Effector memory CD8-positive, alpha-beta T cell (primary cell): ENCODE results near the gene CP.

Experiments
- ATAC-seq: fragments of 150-1000 bp; cut with Tn5 transposase; replicated peaks from 2 replicates; pipeline ENCODE4 v1.10.0; 2021; ENCODE audit warnings: mild to moderate bottlenecking, moderate library complexity
- DNase-seq, 3 experiments: peaks; one replicate each; pipeline ENCODE4 v3.0.0; 2021
- H3K27ac Mint-ChIP-seq, 2 donors: one replicate each; pipeline ENCODE4 v1.8.0; 2022; ENCODE audit warnings: mild to moderate bottlenecking in 2 of 2, mixed read lengths in 2 of 2, moderate library complexity in 2 of 2
- H3K27me3 Mint-ChIP-seq, 2 donors: one replicate each; pipeline ENCODE4 v1.8.0; 2022; ENCODE audit warnings: mixed read lengths in 2 of 2
- H3K36me3 Mint-ChIP-seq: one replicate; pipeline ENCODE4 v1.8.0; 2022; ENCODE audit warnings: mild to moderate bottlenecking, moderate library complexity, mixed read lengths; ENCODE audit not compliant: insufficient read depth
- H3K4me1 Mint-ChIP-seq, 2 donors: one replicate each; pipeline ENCODE4 v1.8.0; 2022; ENCODE audit warnings: low read depth in 2 of 2, mixed read lengths in 2 of 2
- H3K4me3 Mint-ChIP-seq, 2 donors: one replicate each; pipeline ENCODE4 v1.8.0; 2022; ENCODE audit warnings: mild to moderate bottlenecking in 2 of 2, mixed read lengths in 2 of 2, moderate library complexity in 2 of 2
- H3K9me3 Mint-ChIP-seq, 2 donors: one replicate each; pipeline ENCODE4 v1.8.0; 2022; ENCODE audit warnings: mixed read lengths in 2 of 2

CP gene

GRCh38 chr3:149152420-149152819 is 69.2 kb downstream of the CP start:
- Mint-ChIP-seq H3K27ac (peak overlapping the region; percentile 75 to 91), H3K36me3 (peaks cover 47% of the 10 kb centered on the region)
- peak; percentile 86 for ATAC-seq

GRCh38 chr3:149151843-149152242 is 69.8 kb downstream of the CP start:
- H3K4me1 Mint-ChIP-seq: peaks cover 15 to 21% of the 10 kb centered on the region in 2 donors
- no peak for DNase-seq
- H3K4me3 Mint-ChIP-seq: peak overlapping the region in 1 of 2 donors; percentile 9
- no peaks in the 10 kb centered on the region for H3K9me3 Mint-ChIP-seq
- peaks cover 43% of the 10 kb centered on the region for H3K36me3 Mint-ChIP-seq
- H3K27ac Mint-ChIP-seq: peak overlapping the region; percentile 75 to 91
- H3K27me3 Mint-ChIP-seq: no peaks in the 10 kb centered on the region
- no peak for ATAC-seq

More at GRCh38 chr3:149152420-149152819, 69.2 kb downstream of the CP start:
- no peaks in the 10 kb centered on the region for H3K27me3 Mint-ChIP-seq
- no peaks in the 10 kb centered on the region for H3K9me3 Mint-ChIP-seq
- H3K4me1 Mint-ChIP-seq: peaks cover 15 to 25% of the 10 kb centered on the region in 2 donors
- H3K4me3 Mint-ChIP-seq: peak overlapping the region in 1 of 2 donors; percentile 9
- no peak for DNase-seq

- no peak for ATAC-seq
- no peaks in the 10 kb centered on the region for H3K9me3 Mint-ChIP-seq
- H3K4me3 Mint-ChIP-seq: no peak overlapping the region
- peaks cover 35% of the 10 kb centered on the region for H3K36me3 Mint-ChIP-seq
- peaks cover 18 to 21% of the 10 kb centered on the region in 2 donors for H3K4me1 Mint-ChIP-seq
- no peaks in the 10 kb centered on the region for H3K27me3 Mint-ChIP-seq
- DNase-seq: no peak
- no peak overlapping the region for H3K27ac Mint-ChIP-seq
Observed at GRCh38 chr3:149150436-149150835, 71.2 kb downstream of the CP start.

GRCh38 chr3:149145974-149146373 is 75.7 kb downstream of the CP start:
- no peaks in the 10 kb centered on the region for H3K27me3 Mint-ChIP-seq
- peaks cover 5 to 8% of the 10 kb centered on the region in 2 donors for H3K4me1 Mint-ChIP-seq
- H3K9me3 Mint-ChIP-seq: no peaks in the 10 kb centered on the region
- ATAC-seq (peak; percentile 81), DNase-seq (no peak)
- H3K4me3 Mint-ChIP-seq: no peak overlapping the region
- H3K27ac Mint-ChIP-seq: no peak overlapping the region
- peaks cover 44% of the 10 kb centered on the region for H3K36me3 Mint-ChIP-seq

- ATAC-seq: peak; percentile 52
- peaks cover 45% of the 10 kb centered on the region for H3K36me3 Mint-ChIP-seq
Observed at GRCh38 chr3:149145356-149145755, 76.3 kb downstream of the CP start.

GRCh38 chr3:149142682-149143081 is 78.9 kb downstream of the CP start:
- Mint-ChIP-seq H3K9me3 (no peaks in the 10 kb centered on the region), H3K4me1 (peaks cover 11 to 19% of the 10 kb centered on the region in 2 donors), H3K36me3 (peaks cover 29% of the 10 kb centered on the region), H3K4me3 (no peak overlapping the region), H3K27ac (peak overlapping the region in 1 of 2 donors; percentile 47), H3K27me3 (no peaks in the 10 kb centered on the region)
- no peak for DNase-seq
- no peak for ATAC-seq

More at GRCh38 chr3:149145356-149145755, 76.3 kb downstream of the CP start:
- H3K27me3 Mint-ChIP-seq: no peaks in the 10 kb centered on the region
- no peak for DNase-seq
- peaks cover 8% of the 10 kb centered on the region in 2 donors for H3K4me1 Mint-ChIP-seq
- H3K9me3 Mint-ChIP-seq: no peaks in the 10 kb centered on the region
- no peak overlapping the region for H3K4me3 Mint-ChIP-seq
- no peak overlapping the region for H3K27ac Mint-ChIP-seq

- H3K9me3 Mint-ChIP-seq: no peaks in the 10 kb centered on the region
- peak overlapping the region in 1 of 2 donors; percentile 23 for H3K27ac Mint-ChIP-seq
- no peak overlapping the region for H3K4me3 Mint-ChIP-seq
- H3K4me1 Mint-ChIP-seq: peaks cover 33 to 53% of the 10 kb centered on the region in 2 donors
- ATAC-seq (no peak), DNase-seq (no peak)
- H3K27me3 Mint-ChIP-seq: no peaks in the 10 kb centered on the region
- H3K36me3 Mint-ChIP-seq: peaks cover 14% of the 10 kb centered on the region
Observed at GRCh38 chr3:149134575-149134974, 87.1 kb downstream of the CP start.

GRCh38 chr3:149131589-149131988 is 90.0 kb downstream of the CP start:
- ATAC-seq: no peak
- no peaks in the 10 kb centered on the region for H3K27me3 Mint-ChIP-seq
- peak overlapping the region; percentile 93 to 95 for H3K27ac Mint-ChIP-seq
- peak overlapping the region; percentile 95 to 96 for H3K4me3 Mint-ChIP-seq
- no peak for DNase-seq
- H3K36me3 Mint-ChIP-seq: peaks cover 20% of the 10 kb centered on the region
- no peaks in the 10 kb centered on the region for H3K9me3 Mint-ChIP-seq
- H3K4me1 Mint-ChIP-seq: peaks cover 35 to 51% of the 10 kb centered on the region in 2 donors

GRCh38 chr3:149129326-149130205 is 92.1 kb downstream of the CP start, which contains the start of gene HPS3:
TSS of gene HPS3 (plus strand) at chr3:149129638. CDS start at chr3:149129724, 86 bp downstream.
- peak; percentile 71 to 78 (median 77) for DNase-seq
- Mint-ChIP-seq H3K9me3 (no peaks in the 10 kb centered on the region), H3K27ac (peak within 1 kb of the TSS; percentile 93 to 95), H3K36me3 (peaks cover 16% of the 10 kb centered on the region), H3K27me3 (peaks cover 0 to 7% of the 10 kb centered on the region in 2 donors), H3K4me3 (peak within 1 kb of the TSS; percentile 95 to 96), H3K4me1 (peaks cover 35 to 38% of the 10 kb centered on the region in 2 donors)
- peak; percentile 85 for ATAC-seq

GRCh38 chr3:149128821-149129220 is 92.8 kb downstream of the CP start:
- no peaks in the 10 kb centered on the region for H3K9me3 Mint-ChIP-seq
- peaks cover 0 to 11% of the 10 kb centered on the region in 2 donors for H3K27me3 Mint-ChIP-seq
- H3K4me3 Mint-ChIP-seq: peak overlapping the region; percentile 95 to 96
- DNase-seq (no peak), ATAC-seq (no peak)
- peaks cover 16% of the 10 kb centered on the region for H3K36me3 Mint-ChIP-seq
- peaks cover 32 to 33% of the 10 kb centered on the region in 2 donors for H3K4me1 Mint-ChIP-seq
- H3K27ac Mint-ChIP-seq: peak overlapping the region; percentile 93 to 95

- H3K27ac Mint-ChIP-seq: no peak overlapping the region
- peaks cover 0 to 11% of the 10 kb centered on the region in 2 donors for H3K27me3 Mint-ChIP-seq
- no peaks in the 10 kb centered on the region for H3K36me3 Mint-ChIP-seq
- H3K4me1 Mint-ChIP-seq: peaks cover 2 to 6% of the 10 kb centered on the region in 2 donors
- no peak for DNase-seq
- ATAC-seq: no peak
- H3K9me3 Mint-ChIP-seq: no peaks in the 10 kb centered on the region
- no peak overlapping the region for H3K4me3 Mint-ChIP-seq
Observed at GRCh38 chr3:149122721-149123578, 98.7 kb downstream of the CP start.
